Measurements from ENCODE around the gene RAPGEF1. TPM values are rescaled to one million over a fixed set of nuclear protein-coding genes. Genes with fewer than 3 reads are reported as not detected.

Gene RAPGEF1
- total and polyA plus RNA-seq, 2 experiments from 2014 or later: 9.9 to 82.8 TPM

- H3K36me3 Mint-ChIP-seq (ENCODE audit: low read depth): no peaks in the 10 kb centered on the region
- Histone ChIP-seq H3K4me2 (peak overlapping the region; percentile 9), H3K4me3 (no peak overlapping the region), H2AFZ (no peak overlapping the region), H3K79me2 (replicated peaks; ENCODE audit: insufficient read depth) (peaks cover 69% of the 10 kb centered on the region), H3F3A (replicated peaks; ENCODE audit: low read depth) (no peaks in the 10 kb centered on the region), H3K27ac (ENCODE audit: low read depth) (peak overlapping the region; percentile 91), H3K36me3 (ENCODE audit: insufficient read depth) (no peaks in the 10 kb centered on the region), H3K27me3 (ENCODE audit: insufficient read depth) (no peaks in the 10 kb centered on the region), H3K9me2 (ENCODE audit: insufficient read depth) (no peaks in the 10 kb centered on the region), H3K4me1 (ENCODE audit: insufficient read depth) (peaks cover 78% of the 10 kb centered on the region), H4K20me1 (replicated peaks; ENCODE audit: insufficient read depth) (no peaks in the 10 kb centered on the region)
- DNase-seq (ENCODE audit: low spot score): no peak
- H3K4me3 Mint-ChIP-seq: no peak overlapping the region
- peak overlapping the region; percentile 61 for H3K27ac Mint-ChIP-seq
- TF ChIP-seq REST (IDR thresholded peaks at IDR 0.05; ENCODE audit: unreplicated experiment) (no peak), ZNF331 (CRISPR knock-in tag; IDR thresholded peaks at IDR 0.05; ENCODE audit: low read depth) (no peak), STAT1 (IDR thresholded peaks at IDR 0.05; ENCODE audit: unreplicated experiment) (no peak), JUNB (IDR thresholded peaks at IDR 0.05; ENCODE audit: unreplicated experiment) (no peak), POLR2AphosphoS5 (IDR thresholded peaks at IDR 0.05; ENCODE audit: low read depth) (no peak), CREB1 (CRISPR knock-in tag; IDR thresholded peaks at IDR 0.05; ENCODE audit: low read depth) (no peak), EZH2 (IDR thresholded peaks at IDR 0.05; ENCODE audit: low read depth, unreplicated experiment) (no peak), EZH2phosphoT487 (IDR thresholded peaks at IDR 0.05; ENCODE audit: unreplicated experiment) (no peak), ZNF114 (CRISPR knock-in tag; IDR thresholded peaks at IDR 0.05) (no peak), NANOG (IDR thresholded peaks at IDR 0.05; ENCODE audit: borderline replicate concordance) (no peak), ZNF462 (CRISPR knock-in tag; IDR thresholded peaks at IDR 0.05) (no peak)
- TF ChIP-seq, protein P1, sequence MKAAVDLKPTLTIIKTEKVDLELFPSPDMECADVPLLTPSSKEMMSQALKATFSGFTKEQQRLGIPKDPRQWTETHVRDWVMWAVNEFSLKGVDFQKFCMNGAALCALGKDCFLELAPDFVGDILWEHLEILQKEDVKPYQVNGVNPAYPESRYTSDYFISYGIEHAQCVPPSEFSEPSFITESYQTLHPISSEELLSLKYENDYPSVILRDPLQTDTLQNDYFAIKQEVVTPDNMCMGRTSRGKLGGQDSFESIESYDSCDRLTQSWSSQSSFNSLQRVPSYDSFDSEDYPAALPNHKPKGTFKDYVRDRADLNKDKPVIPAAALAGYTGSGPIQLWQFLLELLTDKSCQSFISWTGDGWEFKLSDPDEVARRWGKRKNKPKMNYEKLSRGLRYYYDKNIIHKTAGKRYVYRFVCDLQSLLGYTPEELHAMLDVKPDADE (IDR thresholded peaks at IDR 0.05): no peak
- TF ChIP-seq, protein P2, sequence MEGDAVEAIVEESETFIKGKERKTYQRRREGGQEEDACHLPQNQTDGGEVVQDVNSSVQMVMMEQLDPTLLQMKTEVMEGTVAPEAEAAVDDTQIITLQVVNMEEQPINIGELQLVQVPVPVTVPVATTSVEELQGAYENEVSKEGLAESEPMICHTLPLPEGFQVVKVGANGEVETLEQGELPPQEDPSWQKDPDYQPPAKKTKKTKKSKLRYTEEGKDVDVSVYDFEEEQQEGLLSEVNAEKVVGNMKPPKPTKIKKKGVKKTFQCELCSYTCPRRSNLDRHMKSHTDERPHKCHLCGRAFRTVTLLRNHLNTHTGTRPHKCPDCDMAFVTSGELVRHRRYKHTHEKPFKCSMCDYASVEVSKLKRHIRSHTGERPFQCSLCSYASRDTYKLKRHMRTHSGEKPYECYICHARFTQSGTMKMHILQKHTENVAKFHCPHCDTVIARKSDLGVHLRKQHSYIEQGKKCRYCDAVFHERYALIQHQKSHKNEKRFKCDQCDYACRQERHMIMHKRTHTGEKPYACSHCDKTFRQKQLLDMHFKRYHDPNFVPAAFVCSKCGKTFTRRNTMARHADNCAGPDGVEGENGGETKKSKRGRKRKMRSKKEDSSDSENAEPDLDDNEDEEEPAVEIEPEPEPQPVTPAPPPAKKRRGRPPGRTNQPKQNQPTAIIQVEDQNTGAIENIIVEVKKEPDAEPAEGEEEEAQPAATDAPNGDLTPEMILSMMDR (conservative IDR thresholded peaks at IDR 0.05; ENCODE audit: low read depth in 2 of 2): no peak
- no peaks in the 10 kb centered on the region; the same call in 2 of the 3 replicates for H3K9me3 Mint-ChIP-seq
- H3K27me3 Mint-ChIP-seq (ENCODE audit: insufficient read depth, low read depth, poor library complexity): peaks cover 6% of the 10 kb centered on the region
- peaks cover 85% of the 10 kb centered on the region for H3K4me1 Mint-ChIP-seq
- ATAC-seq: no peak
Observed at GRCh38 chr9:131700765-131701435, 39.0 kb downstream of the RAPGEF1 start.
